MCF 10A (cell line): ENCODE measurements around the gene RAP2B. TPM values are rescaled to one million over a fixed set of nuclear protein-coding genes. Genes with fewer than 3 reads are reported as not detected.
A peak's percentile ranks its signal among the peaks of the same experiment; 100 is the strongest.
"Not testable (repeated sequence)": the region's sequence is repeated elsewhere in the genome, so short reads cannot be mapped to it uniquely, and the experiment has no call there.

ENCODE experiments used
- BruUV-seq: library from RNA; stranded (reverse); fragments of 400-500 nt; replicated peaks from 2 replicates; lab custom pipeline; 2021; lab: Mats Ljungman, UMichigan
- CTCF ChIA-PET: fragments of 300-600 bp; sonication (Branson Sonifier 250); formaldehyde crosslinking; extraction: SDS; loops from one replicate; lab custom pipeline; 2021; ENCODE audit warnings: antibody characterized with exemption, inconsistent platforms; lab: Yijun Ruan, JAX
- POLR2A ChIA-PET: fragments of 300-600, 350-650 bp; sonication (Branson Sonifier 250); formaldehyde crosslinking; extraction: SDS; loops from one replicate; lab custom pipeline; 2020; ENCODE audit warnings: antibody characterized with exemption, inconsistent platforms; lab: Yijun Ruan, JAX
- DNase-seq: peaks from one replicate; pipeline ENCODE4 v3.0.0-alpha.2; 2018; ENCODE audit not compliant: unreplicated experiment
- H3K27ac Mint-ChIP-seq: one replicate; pipeline ENCODE4 v1.8.0; 2022; ENCODE audit warnings: mild to moderate bottlenecking, low read depth, mixed read lengths; ENCODE audit not compliant: unreplicated experiment
- H3K27me3 Mint-ChIP-seq: one replicate; pipeline ENCODE4 v1.8.0; 2022; ENCODE audit warnings: mixed read lengths; ENCODE audit not compliant: insufficient read depth, unreplicated experiment
- H3K36me3 Mint-ChIP-seq: one replicate; pipeline ENCODE4 v1.8.0; 2022; ENCODE audit warnings: mild to moderate bottlenecking, moderate library complexity, mixed read lengths; ENCODE audit not compliant: insufficient read depth, unreplicated experiment
- H3K4me1 Mint-ChIP-seq: one replicate; pipeline ENCODE4 v1.8.0; 2022; ENCODE audit warnings: mixed read lengths; ENCODE audit not compliant: insufficient read depth, unreplicated experiment
- H3K4me3 Mint-ChIP-seq: one replicate; pipeline ENCODE4 v1.8.0; 2022; ENCODE audit warnings: mild to moderate bottlenecking, moderate library complexity, mixed read lengths; ENCODE audit not compliant: unreplicated experiment
- H3K9me3 Mint-ChIP-seq: one replicate; pipeline ENCODE4 v1.8.0; 2022; ENCODE audit warnings: mixed read lengths; ENCODE audit not compliant: unreplicated experiment
- intact Hi-C: fragments of 100-400 bp; cut with micrococcal nuclease; formaldehyde crosslinking; loops from 2 replicates; pipeline ENCODE4 v1.14.1; 2022
- total RNA-seq: library from RNA; stranded (reverse); gene quantifications from 2 replicates; pipeline ENCODE4 v1.2.3, GENCODE V29; 2022
- TF ChIP-seq, protein P1 (sequence below): fragments of 200-600 bp; IDR thresholded peaks from one replicate; pipeline ENCODE4 v1.8.0; 2022; ENCODE audit warnings: antibody characterized with exemption, mild to moderate bottlenecking; ENCODE audit not compliant: unreplicated experiment

Gene RAP2B
- total RNA-seq, 1 experiment from 2014 or later, result 19.3 TPM

DNA sequence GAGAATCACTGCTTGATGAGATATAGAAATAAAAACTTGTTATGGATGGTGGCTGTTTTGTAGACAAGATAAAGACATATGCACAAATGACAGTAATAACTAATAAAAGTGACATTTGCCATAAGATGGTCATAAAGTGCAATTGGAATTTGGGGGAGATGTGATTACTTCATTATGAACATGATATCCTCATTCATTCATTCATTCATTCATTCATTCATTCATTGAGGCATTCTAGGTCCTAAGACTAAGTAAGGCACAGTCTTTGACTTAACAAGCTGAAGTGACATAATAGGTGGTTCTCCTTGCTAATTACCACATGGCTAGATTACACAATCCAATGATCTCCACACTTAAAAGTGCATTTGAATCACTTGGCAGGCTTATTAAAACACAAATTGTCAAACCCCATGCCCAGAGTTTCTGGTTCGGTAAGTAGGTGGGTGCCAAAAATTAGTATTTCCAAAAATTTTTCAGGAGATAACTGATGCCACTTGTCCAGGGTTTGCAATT lies 18.9 kb downstream of the RAP2B start:
- no TSS peak for BruUV-seq
- Mint-ChIP-seq H3K27me3 (no peaks in the 10 kb centered on the region), H3K9me3 (no peaks in the 10 kb centered on the region), H3K4me3 (no peak overlapping the region), H3K36me3 (no peaks in the 10 kb centered on the region), H3K4me1 (no peaks in the 10 kb centered on the region), H3K27ac (no peak overlapping the region)
- ChIA-PET CTCF (interaction anchor here (0.6 to 1.2 kb wide), 2 partner anchors 27 to 90 kb away, joined by 3 read pairs; no protein-coding TSS in a partner anchor), POLR2A (interaction anchor here (0.7 to 1.3 kb wide), 4 partner anchors 13 to 892 kb away, joined by 3 read pairs; no protein-coding TSS in a partner anchor)
- peak; percentile 26 for DNase-seq
- intact Hi-C loops, result no loop called here
- TF ChIP-seq, protein P1, sequence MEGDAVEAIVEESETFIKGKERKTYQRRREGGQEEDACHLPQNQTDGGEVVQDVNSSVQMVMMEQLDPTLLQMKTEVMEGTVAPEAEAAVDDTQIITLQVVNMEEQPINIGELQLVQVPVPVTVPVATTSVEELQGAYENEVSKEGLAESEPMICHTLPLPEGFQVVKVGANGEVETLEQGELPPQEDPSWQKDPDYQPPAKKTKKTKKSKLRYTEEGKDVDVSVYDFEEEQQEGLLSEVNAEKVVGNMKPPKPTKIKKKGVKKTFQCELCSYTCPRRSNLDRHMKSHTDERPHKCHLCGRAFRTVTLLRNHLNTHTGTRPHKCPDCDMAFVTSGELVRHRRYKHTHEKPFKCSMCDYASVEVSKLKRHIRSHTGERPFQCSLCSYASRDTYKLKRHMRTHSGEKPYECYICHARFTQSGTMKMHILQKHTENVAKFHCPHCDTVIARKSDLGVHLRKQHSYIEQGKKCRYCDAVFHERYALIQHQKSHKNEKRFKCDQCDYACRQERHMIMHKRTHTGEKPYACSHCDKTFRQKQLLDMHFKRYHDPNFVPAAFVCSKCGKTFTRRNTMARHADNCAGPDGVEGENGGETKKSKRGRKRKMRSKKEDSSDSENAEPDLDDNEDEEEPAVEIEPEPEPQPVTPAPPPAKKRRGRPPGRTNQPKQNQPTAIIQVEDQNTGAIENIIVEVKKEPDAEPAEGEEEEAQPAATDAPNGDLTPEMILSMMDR, result no peak

DNA sequence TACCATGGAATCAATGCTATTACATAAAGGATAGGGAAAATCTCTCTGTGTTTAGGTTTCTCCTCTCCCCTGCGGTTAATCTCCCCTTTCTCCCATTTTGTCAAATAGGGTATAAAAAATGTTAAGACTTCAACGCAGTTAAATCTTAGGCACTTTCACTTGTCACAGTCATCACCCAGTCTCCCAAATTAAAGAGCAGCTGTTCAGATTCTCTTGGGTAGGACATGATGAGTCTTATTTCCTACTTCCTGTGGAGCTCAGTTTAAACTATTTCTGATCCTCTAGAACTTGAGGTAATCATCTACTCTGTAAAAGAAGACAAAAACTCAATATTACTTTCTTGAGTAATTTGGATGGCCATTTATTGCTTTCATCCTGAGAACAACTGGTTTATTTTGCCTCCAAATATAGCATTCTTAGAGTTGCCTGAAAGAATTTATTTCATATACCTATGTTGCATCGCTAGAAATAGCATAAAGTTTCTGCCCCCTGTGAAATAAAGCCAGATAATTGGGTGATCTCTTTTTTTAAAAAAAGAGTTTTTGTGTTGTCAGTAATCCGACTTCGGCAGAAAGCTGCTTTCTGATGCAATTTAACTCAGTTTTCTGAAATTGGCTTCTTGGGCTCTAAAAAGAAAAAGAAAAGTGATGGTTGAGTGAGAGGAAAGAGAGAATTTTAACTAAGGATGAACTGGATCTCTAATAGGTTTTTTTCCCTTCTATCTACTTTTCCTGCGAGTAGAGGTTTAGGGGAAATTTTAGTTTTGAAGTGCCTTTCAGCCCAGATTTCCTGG lies 20.7 kb downstream of the RAP2B start:
- DNase-seq, result no peak
- no peaks in the 10 kb centered on the region for H3K36me3 Mint-ChIP-seq
- TF ChIP-seq, protein P1, result no peak
- H3K4me1 Mint-ChIP-seq, result no peaks in the 10 kb centered on the region
- no peak overlapping the region for H3K4me3 Mint-ChIP-seq
- intact Hi-C loops, result no loop called here
- ChIA-PET CTCF (no interaction called here), POLR2A (interaction anchor here (1.3 to 1.4 kb wide), 2 partner anchors 21 to 39 kb away, joined by 4 to 6 read pairs; no protein-coding TSS in a partner anchor)
- no peaks in the 10 kb centered on the region for H3K27me3 Mint-ChIP-seq
- H3K27ac Mint-ChIP-seq, result no peak overlapping the region
- H3K9me3 Mint-ChIP-seq, result no peaks in the 10 kb centered on the region
- no TSS peak for BruUV-seq

DNA sequence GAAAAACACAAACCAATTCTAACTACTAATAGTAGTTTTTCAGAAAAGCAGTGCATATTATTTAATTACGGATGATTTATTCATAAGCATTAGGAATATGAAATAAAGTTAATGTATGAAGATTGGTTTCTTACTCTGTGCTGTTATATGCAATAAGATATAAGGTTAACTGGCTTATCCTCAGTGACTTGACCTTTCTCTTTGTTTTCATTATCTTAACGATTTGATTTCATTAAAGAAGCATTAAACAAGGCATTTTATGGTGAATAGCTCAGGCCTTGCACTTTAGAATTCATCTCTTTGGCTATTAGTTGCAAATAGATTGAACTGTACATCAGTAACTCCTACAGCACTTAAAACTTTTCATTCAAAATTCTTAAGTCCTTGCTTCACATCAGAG lies 28.9 kb downstream of the RAP2B start:
- H3K9me3 Mint-ChIP-seq, result no peaks in the 10 kb centered on the region
- H3K4me3 Mint-ChIP-seq, result no peak overlapping the region
- ChIA-PET CTCF (no interaction called here), POLR2A (interaction anchor here (0.7 to 1.0 kb wide), 2 partner anchors 16 to 105 kb away, joined by 3 read pairs; no protein-coding TSS in a partner anchor)
- TF ChIP-seq, protein P1, result no peak
- H3K27ac Mint-ChIP-seq, result no peak overlapping the region
- DNase-seq, result no peak
- BruUV-seq, result no TSS peak
- intact Hi-C loops, result no loop called here
- no peaks in the 10 kb centered on the region for H3K36me3 Mint-ChIP-seq
- no peaks in the 10 kb centered on the region for H3K27me3 Mint-ChIP-seq
- no peaks in the 10 kb centered on the region for H3K4me1 Mint-ChIP-seq

DNA sequence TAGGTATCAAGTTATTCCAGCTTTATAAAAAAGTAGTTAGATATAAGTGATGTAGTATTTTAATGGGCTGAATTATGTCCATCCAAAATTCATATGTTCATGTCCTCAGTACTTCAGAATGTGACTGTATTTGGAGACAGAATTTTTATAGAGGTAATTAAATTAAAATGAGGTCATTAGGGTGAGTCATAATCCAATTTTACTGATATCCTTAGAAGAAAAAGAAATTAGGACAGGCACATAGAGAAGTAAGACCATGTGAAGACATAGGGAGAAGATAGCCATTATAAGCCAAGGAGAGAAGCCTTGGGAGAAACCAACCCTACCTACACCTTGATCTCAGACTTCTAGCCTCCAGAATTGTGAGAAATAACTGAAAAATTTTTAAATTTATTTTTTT lies 30.3 kb downstream of the RAP2B start:
- Mint-ChIP-seq H3K4me1 (no peaks in the 10 kb centered on the region), H3K4me3 (no peak overlapping the region), H3K9me3 (no peaks in the 10 kb centered on the region), H3K36me3 (no peaks in the 10 kb centered on the region), H3K27me3 (no peaks in the 10 kb centered on the region), H3K27ac (no peak overlapping the region)
- intact Hi-C loops, result no loop called here
- CTCF ChIA-PET, result no interaction called here
- DNase-seq, result no peak
- POLR2A ChIA-PET, result interaction anchor here (0.7 kb wide), 1 partner anchor 9 kb away, joined by 4 read pairs; no protein-coding TSS in a partner anchor
- TF ChIP-seq, protein P1, result no peak
- BruUV-seq, result no TSS peak

DNA sequence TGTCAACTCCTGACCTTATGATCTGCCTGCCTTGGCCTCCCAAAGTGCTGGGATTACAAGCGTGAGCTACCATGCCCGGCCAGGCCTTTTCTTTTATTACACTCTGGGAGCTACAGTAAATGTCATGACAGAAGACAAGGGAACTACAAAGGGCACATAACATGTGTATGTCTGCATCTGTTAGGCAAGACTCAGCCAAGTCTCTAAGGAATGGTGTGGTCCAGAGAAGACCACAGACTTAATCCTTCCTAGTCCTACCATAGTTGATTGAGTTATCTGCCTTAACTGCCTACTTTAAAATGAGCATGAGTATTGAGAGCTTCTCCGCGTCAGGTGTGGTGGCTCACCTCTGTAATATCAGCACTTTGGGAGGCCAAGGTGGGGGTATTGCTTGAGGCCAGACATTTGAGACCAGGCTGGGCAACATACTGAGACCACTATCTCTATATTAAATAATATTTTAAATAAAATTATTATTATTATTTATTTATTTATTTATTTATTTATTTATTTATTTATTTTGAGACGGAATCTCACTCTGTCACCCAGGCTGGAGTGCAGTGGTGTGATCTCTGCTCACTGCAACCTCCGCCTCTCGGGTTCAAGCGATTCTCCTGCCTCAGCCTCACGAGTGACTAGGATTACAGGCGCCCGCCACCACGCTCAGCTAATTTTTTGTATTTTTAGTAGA lies 31.9 kb downstream of the RAP2B start:
- intact Hi-C loops, H3K27me3 Mint-ChIP-seq, CTCF ChIA-PET, H3K4me3 Mint-ChIP-seq, DNase-seq, BruUV-seq, H3K9me3 Mint-ChIP-seq, H3K27ac Mint-ChIP-seq, H3K4me1 Mint-ChIP-seq, H3K36me3 Mint-ChIP-seq: not testable (repeated sequence)
- POLR2A ChIA-PET, result interaction anchor here (0.6 to 1.3 kb wide), 2 partner anchors 24 to 33 kb away, joined by 3 to 4 read pairs; no protein-coding TSS in a partner anchor
